ENCODE results near the gene FUT3. TPM values are rescaled to one million over a fixed set of nuclear protein-coding genes. Genes with fewer than 3 reads are reported as not detected.
"Not testable (repeated sequence)": the region's sequence is repeated elsewhere in the genome, so short reads cannot be mapped to it uniquely, and the experiment has no call there.

Gene FUT3
- total RNA-seq, 1 donor from 2014 or later, result 20.9 TPM

- no peak overlapping the region for H3K4me3 ChIP-seq
- no peak overlapping the region for H3K27ac ChIP-seq
- intact Hi-C loops (cut with DNase I), result no loop called here
- DNase-seq (ENCODE audit: extremely low spot score in 2 of 2), result no peak
- no peaks in the 10 kb centered on the region for H3K9me3 ChIP-seq
- H3K27me3 ChIP-seq, result no peaks in the 10 kb centered on the region
- H3K36me3 ChIP-seq, result no peaks in the 10 kb centered on the region
- H3K4me1 ChIP-seq, result peaks cover 7% of the 10 kb centered on the region
- TF ChIP-seq CTCF (IDR thresholded peaks at IDR 0.05), result no peak
- TF ChIP-seq POLR2A (IDR thresholded peaks at IDR 0.05), result no peak
- TF ChIP-seq POLR2AphosphoS5 (IDR thresholded peaks at IDR 0.05; ENCODE audit: insufficient read depth in 1 of 2, low read depth in 1 of 2), result no peak
Observed at GRCh38 chr19:5877427-5877826, 26.2 kb upstream of the FUT3 start.

- intact Hi-C loops (cut with DNase I); H3K9me3 ChIP-seq; H3K36me3 ChIP-seq; H3K4me3 ChIP-seq; H3K27me3 ChIP-seq; H3K4me1 ChIP-seq; DNase-seq (ENCODE audit: extremely low spot score in 2 of 2); H3K27ac ChIP-seq: not testable (repeated sequence)
Observed at GRCh38 chr19:5874496-5874895, 23.2 kb upstream of the FUT3 start.

GRCh38 chr19:5873617-5874199, 22.5 kb upstream of the FUT3 start:
- H3K4me3 ChIP-seq, result no peak overlapping the region
- intact Hi-C loops (cut with DNase I), result no loop called here
- no peak overlapping the region for H3K27ac ChIP-seq
- H3K9me3 ChIP-seq, result no peaks in the 10 kb centered on the region
- H3K36me3 ChIP-seq, result no peaks in the 10 kb centered on the region
- H3K4me1 ChIP-seq, result no peaks in the 10 kb centered on the region
- no peaks in the 10 kb centered on the region for H3K27me3 ChIP-seq
- TF ChIP-seq CTCF (IDR thresholded peaks at IDR 0.05), result no peak
- no peak for TF ChIP-seq POLR2AphosphoS5 (IDR thresholded peaks at IDR 0.05; ENCODE audit: insufficient read depth in 1 of 2, low read depth in 1 of 2)
- TF ChIP-seq POLR2A (IDR thresholded peaks at IDR 0.05), result no peak
- DNase-seq (ENCODE audit: extremely low spot score in 2 of 2), result no peak

GRCh38 chr19:5870986-5871394, 19.7 kb upstream of the FUT3 start:
- no peaks in the 10 kb centered on the region for H3K27me3 ChIP-seq
- H3K27ac ChIP-seq, result no peak overlapping the region
- no peaks in the 10 kb centered on the region for H3K36me3 ChIP-seq
- no peak for DNase-seq (ENCODE audit: extremely low spot score in 2 of 2)
- intact Hi-C loops (cut with DNase I), result no loop called here
- H3K4me1 ChIP-seq, result no peaks in the 10 kb centered on the region
- H3K4me3 ChIP-seq, result no peak overlapping the region
- H3K9me3 ChIP-seq, result no peaks in the 10 kb centered on the region
- TF ChIP-seq POLR2A (IDR thresholded peaks at IDR 0.05), result no peak
- TF ChIP-seq POLR2AphosphoS5 (IDR thresholded peaks at IDR 0.05; ENCODE audit: insufficient read depth in 1 of 2, low read depth in 1 of 2), result no peak

- intact Hi-C loops (cut with DNase I), result no loop called here
- TF ChIP-seq POLR2AphosphoS5 (IDR thresholded peaks at IDR 0.05; ENCODE audit: insufficient read depth in 1 of 2, low read depth in 1 of 2) (no peak), POLR2A (IDR thresholded peaks at IDR 0.05) (no peak), CTCF (IDR thresholded peaks at IDR 0.05) (no peak)
- Histone ChIP-seq H3K9me3 (no peaks in the 10 kb centered on the region), H3K36me3 (no peaks in the 10 kb centered on the region), H3K27me3 (no peaks in the 10 kb centered on the region), H3K27ac (no peak overlapping the region), H3K4me1 (no peaks in the 10 kb centered on the region), H3K4me3 (no peak overlapping the region)
- no peak for DNase-seq (ENCODE audit: extremely low spot score in 2 of 2)
Observed at GRCh38 chr19:5867201-5868136, 16.2 kb upstream of the FUT3 start.

- Histone ChIP-seq H3K27me3 (no peaks in the 10 kb centered on the region), H3K4me3 (no peak overlapping the region), H3K4me1 (no peaks in the 10 kb centered on the region), H3K9me3 (no peaks in the 10 kb centered on the region), H3K27ac (no peak overlapping the region), H3K36me3 (no peaks in the 10 kb centered on the region)
- DNase-seq (ENCODE audit: extremely low spot score in 2 of 2), result no peak
- TF ChIP-seq POLR2A (IDR thresholded peaks at IDR 0.05), result no peak
- TF ChIP-seq CTCF (IDR thresholded peaks at IDR 0.05), result no peak
- no peak for TF ChIP-seq POLR2AphosphoS5 (IDR thresholded peaks at IDR 0.05; ENCODE audit: insufficient read depth in 1 of 2, low read depth in 1 of 2)
- intact Hi-C loops (cut with DNase I), result no loop called here
Observed at GRCh38 chr19:5865772-5866171, 14.5 kb upstream of the FUT3 start.

All from vagina (tissue), 2 donors.